HEK293T (cell line): ENCODE results near the gene ELSPBP1.
A peak's percentile ranks its signal among the peaks of the same experiment; 100 is the strongest.
"Not testable (repeated sequence)": the region's sequence is repeated elsewhere in the genome, so short reads cannot be mapped to it uniquely, and the experiment has no call there.

Experiments
- CTCF ChIA-PET: fragments of 350-600 bp; formaldehyde crosslinking; extraction: SDS; loops from one replicate; lab custom pipeline; 2021; ENCODE audit warnings: antibody characterized with exemption, inconsistent platforms; lab: Yijun Ruan, JAX
- POLR2A ChIA-PET: fragments of 350-600 bp; formaldehyde crosslinking; extraction: SDS; loops from one replicate; lab custom pipeline; 2020; ENCODE audit warnings: antibody characterized with exemption, inconsistent platforms; lab: Yijun Ruan, JAX
- DNase-seq: peaks from one replicate; pipeline ENCODE4 v3.0.0; 2012; ENCODE audit warnings: mixed read lengths; ENCODE audit errors: extremely low spot score
- ARNT ChIP-seq: fragments of 450-650 bp; IDR thresholded peaks from 2 replicates; pipeline ENCODE4 v1.6.1; 2017; ENCODE audit warnings: mild to moderate bottlenecking
- BHLHE40 ChIP-seq: fragments of 450-650 bp; IDR thresholded peaks from 2 replicates; pipeline ENCODE4 v1.6.1; 2016; ENCODE audit warnings: mild to moderate bottlenecking, moderate library complexity, borderline replicate concordance
- CTBP1 ChIP-seq: fragments of 450-650 bp; IDR thresholded peaks from 2 replicates; pipeline ENCODE4 v1.6.1; 2016; ENCODE audit warnings: borderline replicate concordance
- ELF4 ChIP-seq: fragments of 450-650 bp; IDR thresholded peaks from 2 replicates; pipeline ENCODE4 v1.6.1; 2017; ENCODE audit warnings: antibody characterized with exemption
- FOXA1 ChIP-seq: fragments of 450-650 bp; IDR thresholded peaks from 2 replicates; pipeline ENCODE4 v1.6.1; 2016; ENCODE audit warnings: mild to moderate bottlenecking
- FOXK2 ChIP-seq: fragments of 450-650 bp; IDR thresholded peaks from 2 replicates; pipeline ENCODE4 v1.6.1; 2016; ENCODE audit warnings: mild to moderate bottlenecking
- FOXM1 ChIP-seq: fragments of 450-650 bp; IDR thresholded peaks from 2 replicates; pipeline ENCODE4 v1.6.1; 2017; ENCODE audit warnings: mild to moderate bottlenecking, borderline replicate concordance
- HDGF ChIP-seq: fragments of 450-650 bp; IDR thresholded peaks from 2 replicates; pipeline ENCODE4 v1.6.1; 2017; ENCODE audit warnings: antibody characterized with exemption, borderline replicate concordance
- L3MBTL2 ChIP-seq: fragments of 450-650 bp; conservative IDR thresholded peaks from 2 replicates; pipeline ENCODE4 v1.6.1; 2016; ENCODE audit warnings: mild to moderate bottlenecking
- LEF1 ChIP-seq: fragments of 450-650 bp; IDR thresholded peaks from 2 replicates; pipeline ENCODE4 v1.6.1; 2017; ENCODE audit warnings: mild to moderate bottlenecking, borderline replicate concordance
- NFRKB ChIP-seq: fragments of 450-650 bp; IDR thresholded peaks from 2 replicates; pipeline ENCODE4 v1.6.1; 2016; ENCODE audit warnings: mild to moderate bottlenecking, moderate library complexity
- SP1 ChIP-seq: fragments of 450-650 bp; IDR thresholded peaks from 2 replicates; pipeline ENCODE4 v1.6.1; 2017
- SUZ12 ChIP-seq: fragments of 450-650 bp; IDR thresholded peaks from 2 replicates; pipeline ENCODE4 v1.6.1; 2016; ENCODE audit warnings: mild to moderate bottlenecking
- TARDBP ChIP-seq: fragments of 450-650 bp; IDR thresholded peaks from 2 replicates; pipeline ENCODE4 v1.6.1; 2016
- ZNF384 ChIP-seq: fragments of 450-650 bp; IDR thresholded peaks from 2 replicates; pipeline ENCODE4 v1.6.1; 2016
- TF ChIP-seq, protein P1 (sequence below): fragments of 450-650 bp; IDR thresholded peaks from 2 replicates; pipeline ENCODE4 v1.6.1; 2016

Gene ELSPBP1

DNA sequence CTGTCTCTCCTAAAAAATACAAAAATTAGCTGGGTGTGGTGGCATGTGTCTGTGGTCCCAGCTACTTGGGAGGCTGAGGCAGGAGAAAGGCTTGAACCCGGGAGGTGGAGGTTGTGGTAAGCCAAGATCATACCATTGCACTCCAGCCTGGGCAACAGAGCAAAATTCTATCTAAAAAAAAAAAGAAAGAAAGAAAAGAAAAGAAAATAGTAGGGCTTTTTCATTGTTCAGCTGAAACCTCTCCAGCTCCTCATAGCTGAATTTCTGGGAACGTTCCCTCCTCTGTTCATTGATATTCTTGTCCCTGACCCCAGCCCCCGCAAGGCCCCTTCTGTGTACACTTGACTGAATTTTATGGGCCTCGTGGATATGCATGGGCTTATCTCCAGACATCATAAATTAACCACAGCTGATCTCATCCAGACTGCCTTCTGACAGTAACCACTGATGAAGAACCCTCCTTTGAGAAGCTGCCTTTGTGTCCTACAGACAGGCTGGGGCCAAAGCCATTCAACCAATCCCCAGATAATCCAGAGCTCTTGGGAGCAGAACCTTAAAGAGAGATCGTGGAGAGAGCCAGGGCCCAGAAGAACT lies at the start of gene ELSPBP1:
Gene ELSPBP1 (plus strand): TSS at position 424 of the 594 bp plus-strand sequence. CDS start 14,036 bp downstream, outside the sequence.
- POLR2A ChIA-PET, result no interaction called here
- CTCF ChIA-PET, result interaction anchor here (0.7 to 0.8 kb wide), 2 partner anchors 8 to 11 kb away, joined by 3 to 5 read pairs; no protein-coding TSS in a partner anchor
- TF ChIP-seq, protein P1, sequence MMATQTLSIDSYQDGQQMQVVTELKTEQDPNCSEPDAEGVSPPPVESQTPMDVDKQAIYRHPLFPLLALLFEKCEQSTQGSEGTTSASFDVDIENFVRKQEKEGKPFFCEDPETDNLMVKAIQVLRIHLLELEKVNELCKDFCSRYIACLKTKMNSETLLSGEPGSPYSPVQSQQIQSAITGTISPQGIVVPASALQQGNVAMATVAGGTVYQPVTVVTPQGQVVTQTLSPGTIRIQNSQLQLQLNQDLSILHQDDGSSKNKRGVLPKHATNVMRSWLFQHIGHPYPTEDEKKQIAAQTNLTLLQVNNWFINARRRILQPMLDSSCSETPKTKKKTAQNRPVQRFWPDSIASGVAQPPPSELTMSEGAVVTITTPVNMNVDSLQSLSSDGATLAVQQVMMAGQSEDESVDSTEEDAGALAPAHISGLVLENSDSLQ, result peak; percentile 88
- TF ChIP-seq FOXM1, result no peak
- no peak for TF ChIP-seq TARDBP
- DNase-seq, result peak; percentile 48

DNA sequence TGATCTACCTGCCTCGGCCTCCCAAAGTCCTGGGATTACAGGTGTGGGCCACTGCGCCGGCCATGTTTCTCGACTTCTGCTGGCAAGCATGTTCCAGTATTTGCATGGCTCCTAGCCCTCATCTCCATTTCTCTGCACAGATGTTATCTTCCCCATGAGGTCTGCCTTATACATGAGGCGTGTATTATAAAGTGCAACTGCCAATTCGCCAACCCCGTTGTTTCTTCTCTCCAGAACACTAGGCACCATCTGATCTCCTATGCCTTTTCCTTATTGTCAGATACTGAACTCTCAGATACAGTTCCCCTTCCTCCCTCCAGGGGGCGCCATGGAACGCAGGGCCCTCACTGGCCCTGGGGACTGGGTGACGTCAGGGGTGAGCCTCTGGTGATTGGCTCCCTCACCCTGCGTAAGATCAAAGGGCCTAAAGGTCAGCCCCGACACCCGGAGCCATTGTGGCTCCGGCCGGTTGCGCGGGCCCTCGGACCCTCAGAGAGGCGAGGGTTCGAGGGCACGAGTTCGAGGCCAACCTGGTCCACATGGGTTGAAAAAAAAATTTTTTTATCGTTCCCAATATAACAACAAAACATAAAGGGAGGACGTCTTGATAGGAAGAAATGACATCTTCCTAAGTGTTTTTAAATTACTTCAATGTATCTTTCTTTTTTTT lies 44.4 kb upstream of the ELSPBP1 start:
- POLR2A ChIA-PET, DNase-seq, CTCF ChIA-PET: not testable (repeated sequence)

DNA sequence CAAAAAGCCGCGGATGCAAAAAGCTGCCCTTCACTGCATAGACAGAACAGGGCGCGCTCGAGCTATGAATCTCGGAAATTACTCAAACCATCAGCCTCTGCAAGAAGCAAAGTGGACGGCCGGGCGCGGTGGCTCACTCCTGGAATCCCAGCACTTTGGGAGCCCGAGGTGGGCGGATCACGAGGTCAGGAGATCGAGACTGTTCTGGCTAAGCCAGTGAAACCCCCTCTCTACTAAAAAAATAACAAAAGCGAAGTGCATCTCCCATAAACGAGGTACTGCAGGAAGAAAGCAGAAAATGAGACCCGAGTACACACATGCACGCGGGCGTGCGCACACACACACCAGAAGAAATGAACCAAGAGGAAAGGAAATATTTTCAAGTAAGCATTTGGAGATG lies 42.3 kb upstream of the ELSPBP1 start:
- CTCF ChIA-PET, DNase-seq, POLR2A ChIA-PET: not testable (repeated sequence)

DNA sequence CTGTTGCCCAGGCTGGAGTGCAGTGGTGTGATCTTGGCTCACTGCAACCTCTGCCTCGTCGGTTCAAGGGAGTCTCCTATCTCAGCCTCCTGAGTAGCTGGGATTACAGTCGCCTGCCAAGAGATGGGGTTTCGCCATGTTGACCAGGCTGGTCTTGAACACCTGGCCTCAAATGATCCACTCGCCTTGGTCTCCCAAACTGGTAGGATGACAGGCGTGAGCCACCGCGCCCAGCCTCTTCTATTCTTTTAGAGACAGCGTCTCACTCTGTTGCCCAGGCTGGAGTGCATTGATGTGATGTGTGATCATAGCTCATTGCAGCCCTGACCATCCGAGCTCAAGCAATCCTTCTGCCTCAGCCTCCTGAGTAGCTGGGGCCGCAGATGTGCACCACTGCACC lies 38.5 kb upstream of the ELSPBP1 start:
- POLR2A ChIA-PET, DNase-seq, CTCF ChIA-PET: not testable (repeated sequence)

DNA sequence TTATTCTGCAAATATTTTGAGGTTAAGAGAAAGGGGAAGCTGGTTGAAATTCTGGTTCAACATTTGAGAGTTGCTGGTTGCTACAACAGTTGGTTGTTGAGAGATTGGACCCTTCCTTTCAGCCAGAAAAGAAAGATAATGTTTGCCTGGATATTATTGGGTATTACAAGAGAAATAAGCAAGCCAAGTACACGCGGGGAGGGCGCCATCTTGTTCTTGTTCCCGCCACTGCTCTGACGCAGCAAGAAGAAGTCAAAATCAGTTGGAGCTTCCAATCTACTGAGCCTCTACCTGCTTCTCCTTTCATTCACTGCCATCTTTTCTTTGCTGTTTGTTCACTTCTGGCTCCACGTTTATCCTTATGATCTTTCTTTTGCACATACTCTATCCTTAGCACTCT lies 20.9 kb upstream of the ELSPBP1 start:
- TF ChIP-seq TARDBP (no peak), SP1 (no peak)
- no peak for DNase-seq
- POLR2A ChIA-PET, result no interaction called here
- CTCF ChIA-PET, result interaction anchor here (1.1 kb wide), 1 partner anchor 10 kb away, joined by 4 read pairs; no protein-coding TSS in a partner anchor

DNA sequence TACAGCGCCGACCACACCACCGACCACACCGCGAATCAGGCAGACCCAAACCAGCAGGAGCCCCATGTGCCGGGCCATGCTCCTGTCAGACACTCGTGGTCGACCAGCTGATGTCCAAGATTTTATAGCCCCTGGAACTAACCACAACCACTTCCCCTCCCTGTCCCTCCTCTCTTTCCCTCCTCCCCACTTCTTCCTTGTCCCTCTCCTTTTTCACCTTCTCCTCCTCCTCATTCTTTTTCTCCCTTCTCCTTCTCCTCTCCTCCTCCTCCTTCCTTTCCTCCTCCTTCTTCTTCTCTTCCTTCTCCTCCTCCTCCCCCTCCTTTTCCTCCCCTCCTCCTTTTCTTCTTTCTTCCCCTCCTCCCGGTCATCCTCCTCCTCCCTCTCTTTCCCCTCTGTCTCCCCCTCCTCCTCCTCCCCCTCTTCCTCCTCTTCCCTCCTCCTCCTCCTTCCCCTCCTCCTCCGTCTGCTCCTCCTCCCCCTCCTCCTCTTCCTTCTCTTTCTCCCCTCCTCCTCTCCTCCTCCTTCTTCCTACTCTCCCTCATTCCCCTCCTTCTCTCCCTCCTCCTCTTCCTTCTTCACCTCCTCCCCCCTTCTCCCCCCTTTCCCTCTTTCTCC lies 3.1 kb upstream of the ELSPBP1 start:
- CTCF ChIA-PET, result interaction anchor here (0.6 kb wide), 1 partner anchor 25 kb away, joined by 5 read pairs; no protein-coding TSS in a partner anchor
- TF ChIP-seq, protein P1, result no peak
- TF ChIP-seq CTBP1 (no peak), BHLHE40 (no peak), SP1 (no peak), ELF4 (no peak), FOXK2 (no peak), L3MBTL2 (no peak), ARNT (no peak), FOXM1 (no peak), TARDBP (no peak), HDGF (no peak), FOXA1 (no peak), NFRKB (no peak), SUZ12 (no peak)
- DNase-seq, result no peak
- POLR2A ChIA-PET, result no interaction called here

DNA sequence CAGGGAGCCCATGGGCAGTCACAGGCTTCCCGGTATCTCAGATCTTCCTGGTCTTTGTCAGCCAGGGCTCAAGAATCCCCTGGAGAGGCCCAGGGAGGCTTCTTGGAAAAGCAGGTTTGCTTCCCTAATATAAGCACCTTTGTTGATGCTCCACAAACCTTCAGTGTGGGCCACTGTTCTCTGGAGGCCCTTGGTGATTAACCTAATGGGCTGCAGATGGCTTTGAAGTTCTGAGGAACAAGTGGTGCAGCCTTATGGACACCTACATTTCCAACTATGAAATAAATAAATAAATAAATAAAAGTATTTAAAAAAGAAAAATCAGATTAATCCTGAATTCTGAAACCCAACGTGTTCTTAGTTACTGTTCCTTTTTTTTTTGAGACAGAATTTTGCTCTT lies 2.4 kb upstream of the ELSPBP1 start, which contains the start of gene BSPH1:
Gene BSPH1 (minus strand): TSS at position 101 of the 400 bp plus-strand sequence. CDS start 89 bp downstream, at position 12.
- POLR2A ChIA-PET, result no interaction called here
- no peak for TF ChIP-seq LEF1
- TF ChIP-seq BHLHE40, result no peak
- no peak for TF ChIP-seq ZNF384
- no peak for TF ChIP-seq ARNT
- no peak for TF ChIP-seq TARDBP
- TF ChIP-seq FOXA1, result no peak
- no peak for TF ChIP-seq FOXK2
- TF ChIP-seq ELF4, result no peak
- TF ChIP-seq SP1, result no peak
- TF ChIP-seq, protein P1, result no peak
- no peak for TF ChIP-seq NFRKB
- no peak for TF ChIP-seq L3MBTL2
- TF ChIP-seq HDGF, result no peak
- TF ChIP-seq SUZ12, result no peak
- CTCF ChIA-PET, result interaction anchor here (0.6 kb wide), 1 partner anchor 26 kb away, joined by 5 read pairs; no protein-coding TSS in a partner anchor
- DNase-seq, result no peak
